Stimulated activated CD4-positive, alpha-beta T cell treated with anti-CD3 and anti-CD28 coated beads, Interleukin-15, amount 100 ng/mL, for 24 hours (primary cell): ENCODE results near the gene KCNJ16.
"Not testable (repeated sequence)": the region's sequence is repeated elsewhere in the genome, so short reads cannot be mapped to it uniquely, and the experiment has no call there.

Experiments used
- DNase-seq: peaks from one replicate; pipeline ENCODE4 v3.0.0-alpha.2; 2020

KCNJ16 gene

DNA sequence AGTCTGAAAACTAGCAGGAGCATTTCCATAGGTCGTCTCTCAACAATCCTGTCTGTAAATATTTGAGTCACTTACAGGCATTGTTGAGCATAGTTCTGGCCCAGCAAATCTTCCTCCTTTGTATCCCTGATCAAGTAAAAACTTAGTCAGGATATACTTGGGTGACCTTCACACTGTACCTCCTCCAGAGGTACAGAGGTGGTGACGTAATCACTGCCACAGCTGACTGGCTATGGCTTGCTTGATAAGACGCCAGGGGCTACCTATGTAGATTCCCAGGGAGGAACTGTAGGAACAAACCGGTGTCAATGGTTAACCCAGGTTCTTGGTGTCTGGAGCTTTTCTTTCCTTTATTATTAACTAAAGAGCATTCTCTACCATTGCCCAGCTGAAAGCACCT, at the start of gene KCNJ16:
Gene KCNJ16, plus strand, starts transcription at position 270 of the 400 bp plus-strand sequence. CDS start 56,863 bp downstream, outside the sequence.
- DNase-seq = no peak

DNA sequence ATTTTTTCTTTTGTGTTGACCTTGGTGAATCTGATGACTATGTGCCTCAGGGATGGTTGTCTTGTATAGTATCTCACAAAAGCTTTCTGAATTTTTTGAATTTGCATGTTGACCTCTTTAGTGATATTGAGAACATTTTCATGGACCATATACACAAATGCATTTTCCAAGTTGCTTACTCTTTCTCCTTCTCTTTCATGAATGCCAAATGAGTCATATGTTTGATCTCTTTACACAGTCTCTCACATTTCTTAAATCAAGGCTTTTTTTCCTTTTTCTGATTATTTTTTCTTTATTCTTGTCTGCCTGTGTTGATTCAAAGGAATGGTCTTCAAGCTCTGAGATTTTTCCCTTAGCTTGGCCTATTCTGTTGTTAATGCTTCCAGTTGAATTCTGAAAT, 46.6 kb upstream of the KCNJ16 start:
- no peak for DNase-seq

DNA sequence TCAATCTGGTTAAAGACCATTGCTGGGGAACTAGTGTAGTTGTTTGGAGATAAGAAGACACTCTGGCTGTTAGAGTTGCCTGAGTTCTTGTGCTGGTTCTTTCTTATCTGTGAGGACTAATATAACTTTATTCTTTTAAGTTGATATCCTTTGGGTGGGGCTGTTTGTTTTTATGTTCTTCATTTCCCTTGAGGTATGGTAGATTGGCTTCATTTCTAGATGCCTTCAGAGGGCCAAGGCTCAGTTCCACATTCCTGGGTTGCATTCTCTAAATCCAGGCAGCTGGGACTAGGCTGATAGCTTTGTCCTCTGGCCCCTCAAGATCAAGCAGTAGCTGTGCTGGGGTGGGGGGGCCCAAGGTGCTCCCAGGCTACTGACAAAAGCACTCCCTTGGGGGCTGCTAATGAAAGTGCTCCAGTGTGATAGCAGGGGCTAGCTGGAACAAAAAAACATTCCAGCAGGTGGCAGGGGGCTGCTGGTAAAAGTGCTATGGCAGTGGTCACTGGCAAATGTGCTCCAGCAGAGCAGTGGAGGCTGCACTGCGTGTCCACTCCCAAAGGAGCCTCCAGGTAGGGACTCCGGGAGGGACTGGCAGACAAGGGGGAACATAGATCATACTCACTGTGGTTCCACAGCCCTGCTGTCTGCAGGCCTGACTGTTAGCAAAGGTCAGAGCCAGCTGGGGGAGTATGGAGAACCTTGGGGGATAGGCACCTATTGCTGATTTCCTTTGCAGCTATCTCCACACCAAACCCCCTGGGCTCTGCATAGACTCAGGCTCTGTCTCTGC, 45.9 kb upstream of the KCNJ16 start:
- DNase-seq = no peak

DNA sequence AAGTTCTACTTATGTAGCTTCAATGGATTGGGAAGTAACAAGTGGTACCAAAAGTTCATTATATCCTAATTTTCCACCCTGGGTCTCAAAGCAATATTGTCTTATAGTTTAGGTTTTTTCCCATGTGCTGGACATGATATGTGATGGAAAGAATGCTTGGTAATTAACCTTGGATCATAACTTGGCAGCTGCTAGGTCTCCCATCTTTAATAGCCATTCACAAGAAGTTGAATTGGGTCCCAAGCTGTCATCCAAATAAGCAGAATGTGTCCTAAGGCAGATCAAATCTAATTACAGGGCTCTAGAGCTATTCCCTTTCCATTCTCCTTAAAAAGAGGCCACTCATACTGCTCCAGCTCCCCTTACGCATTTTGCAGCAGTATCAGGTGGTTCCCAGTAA, 44.7 kb upstream of the KCNJ16 start:
- DNase-seq = no peak

DNA sequence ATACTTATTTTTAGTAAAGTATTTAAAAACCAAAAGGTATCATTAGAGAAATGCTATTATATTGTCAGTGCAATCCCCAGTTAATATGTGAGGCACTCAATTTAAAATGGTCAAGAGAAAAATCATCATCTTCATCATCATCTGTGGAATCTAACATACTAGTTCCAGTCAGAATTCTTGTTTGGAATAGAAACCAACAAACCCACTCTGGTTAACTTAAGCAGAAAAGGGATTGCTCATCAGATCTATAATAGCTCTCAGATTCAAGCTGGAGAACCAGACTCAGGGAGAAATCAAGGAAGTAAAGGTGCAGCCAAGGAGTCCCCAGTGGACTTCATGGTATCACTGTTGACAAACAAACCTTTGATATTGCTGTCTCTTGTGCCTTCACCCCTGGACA, 43.7 kb upstream of the KCNJ16 start:
- DNase-seq = no peak

DNA sequence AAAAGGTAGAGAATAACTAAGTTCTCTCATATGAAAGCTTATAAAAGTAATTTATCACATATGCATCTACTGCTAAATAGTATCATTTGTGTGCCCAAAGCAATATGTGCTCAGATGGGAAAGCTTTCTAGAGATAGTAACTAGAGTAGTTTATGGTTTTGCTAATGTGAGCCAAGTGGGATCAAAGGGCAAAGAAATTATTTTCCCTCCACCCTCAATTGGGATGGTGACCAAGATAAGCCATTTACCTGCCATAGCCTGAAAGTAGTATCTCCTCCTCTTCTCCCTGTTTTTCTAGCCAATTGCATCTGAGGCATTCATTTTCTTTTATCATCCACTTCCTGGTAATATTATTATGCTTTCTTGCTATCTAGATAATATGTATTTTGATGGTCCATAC, 41.9 kb upstream of the KCNJ16 start:
- DNase-seq = no peak

DNA sequence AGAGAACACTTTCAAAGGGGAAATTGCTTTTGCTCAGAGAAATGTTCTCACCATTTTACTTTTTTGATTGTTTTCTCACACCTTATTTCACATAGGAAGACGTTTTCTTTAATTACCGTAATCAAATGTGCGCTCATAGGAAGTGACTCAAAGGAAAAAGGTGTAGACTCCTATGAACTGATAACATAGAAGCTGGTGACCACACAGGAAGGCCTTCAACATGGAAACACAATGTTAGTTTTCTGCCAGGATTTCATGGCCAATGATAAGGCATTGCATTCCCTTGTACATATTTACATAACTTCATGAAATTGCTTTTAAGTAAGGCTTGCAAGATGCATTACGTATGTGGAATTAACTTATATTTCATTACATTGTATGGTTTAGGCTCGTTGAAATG, 40.9 kb upstream of the KCNJ16 start:
- DNase-seq = no peak

DNA sequence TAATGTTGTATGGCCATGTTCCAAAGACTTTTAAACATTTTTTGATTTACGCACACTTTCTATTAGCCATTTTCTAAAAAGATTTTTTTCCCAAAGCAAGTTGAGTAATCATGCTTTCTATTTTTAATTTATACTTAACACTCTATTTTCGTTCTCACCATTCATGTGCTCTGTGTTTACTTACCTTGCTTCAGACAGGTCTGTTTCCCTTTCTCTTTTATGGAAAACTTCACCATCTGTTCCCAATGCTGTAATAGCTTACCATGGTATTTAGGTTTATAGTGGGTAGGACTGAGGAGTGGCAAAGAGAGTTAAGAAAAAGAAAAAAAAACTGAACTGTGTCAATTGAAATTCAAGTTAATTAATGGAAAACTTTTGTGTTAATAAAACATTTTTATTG, 37.5 kb upstream of the KCNJ16 start:
- DNase-seq = no peak

DNA sequence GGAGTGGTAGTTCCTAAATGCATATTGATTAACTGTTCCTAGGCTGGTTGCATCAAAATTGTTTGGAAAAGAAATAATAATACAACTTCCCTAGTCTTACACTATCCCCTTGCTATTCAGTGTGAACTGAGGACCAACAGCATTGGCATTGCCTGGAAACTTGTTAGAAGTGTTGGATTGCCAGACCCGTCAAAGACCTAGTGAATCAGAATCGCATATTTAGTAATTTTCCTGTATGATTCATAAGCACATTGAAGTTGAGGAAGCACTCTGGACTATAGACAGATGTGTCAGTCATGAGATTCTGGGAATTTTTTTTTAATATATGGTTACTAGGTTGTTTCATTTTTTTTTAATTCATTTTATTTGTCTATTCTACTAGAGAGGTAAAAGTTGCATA, 34.7 kb upstream of the KCNJ16 start:
- DNase-seq = no peak

DNA sequence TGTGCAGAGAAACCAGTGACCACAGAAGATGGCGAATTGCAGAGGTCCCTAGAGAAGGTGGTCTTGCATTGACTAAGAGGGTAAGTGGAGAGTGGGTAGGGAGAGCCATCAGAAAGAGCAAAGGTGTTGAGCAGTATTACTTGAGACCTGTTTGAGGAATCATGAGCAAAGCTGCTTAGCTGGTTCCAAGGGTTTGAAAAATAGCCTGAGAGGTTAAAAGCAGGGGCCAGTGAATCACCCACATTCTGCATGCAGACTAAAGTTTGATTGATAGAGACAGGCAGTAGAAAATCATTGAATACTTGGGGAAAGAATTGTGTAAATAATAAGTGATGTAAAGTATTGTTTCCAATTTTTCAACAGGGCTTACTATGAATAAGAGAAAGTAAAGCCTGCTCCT, 34.0 kb upstream of the KCNJ16 start:
- DNase-seq = no peak

DNA sequence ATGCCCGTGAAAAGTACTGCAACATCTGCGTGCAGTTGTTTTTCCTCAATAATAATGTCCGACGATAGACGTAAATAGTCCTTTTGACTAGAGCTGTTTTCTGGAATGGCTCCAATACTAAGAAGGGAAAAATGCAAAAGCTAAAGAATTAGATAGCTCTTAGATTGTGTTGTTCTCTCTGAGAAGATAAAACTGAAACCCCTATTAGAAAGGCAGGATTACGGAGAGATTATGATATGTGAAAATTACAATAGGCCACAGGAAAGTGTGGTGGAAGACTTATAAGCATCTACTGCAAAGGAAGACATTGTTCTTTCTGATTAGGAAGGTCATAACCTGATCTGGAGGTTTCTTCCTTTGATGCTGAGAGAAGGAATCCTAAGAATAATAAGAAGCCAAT, 33.5 kb upstream of the KCNJ16 start:
- no peak for DNase-seq

DNA sequence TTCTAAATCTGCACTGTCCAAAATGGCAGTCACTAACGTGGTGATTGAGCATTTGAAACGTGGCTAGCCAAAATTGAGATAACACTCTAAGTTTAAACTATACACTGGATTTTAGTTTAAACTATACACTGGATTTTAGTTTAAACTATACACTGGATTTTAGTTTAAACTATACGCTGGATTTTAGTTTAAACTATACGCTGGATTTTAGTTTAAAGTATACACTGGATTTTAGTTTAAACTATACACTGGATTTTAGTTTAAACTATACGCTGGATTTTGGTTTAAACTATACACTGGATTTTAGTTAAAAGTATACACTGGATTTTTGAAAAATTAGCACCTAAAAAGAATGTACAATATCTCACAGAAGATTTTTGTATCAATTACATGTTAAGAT, 29.2 kb upstream of the KCNJ16 start:
- not testable (repeated sequence) for DNase-seq

DNA sequence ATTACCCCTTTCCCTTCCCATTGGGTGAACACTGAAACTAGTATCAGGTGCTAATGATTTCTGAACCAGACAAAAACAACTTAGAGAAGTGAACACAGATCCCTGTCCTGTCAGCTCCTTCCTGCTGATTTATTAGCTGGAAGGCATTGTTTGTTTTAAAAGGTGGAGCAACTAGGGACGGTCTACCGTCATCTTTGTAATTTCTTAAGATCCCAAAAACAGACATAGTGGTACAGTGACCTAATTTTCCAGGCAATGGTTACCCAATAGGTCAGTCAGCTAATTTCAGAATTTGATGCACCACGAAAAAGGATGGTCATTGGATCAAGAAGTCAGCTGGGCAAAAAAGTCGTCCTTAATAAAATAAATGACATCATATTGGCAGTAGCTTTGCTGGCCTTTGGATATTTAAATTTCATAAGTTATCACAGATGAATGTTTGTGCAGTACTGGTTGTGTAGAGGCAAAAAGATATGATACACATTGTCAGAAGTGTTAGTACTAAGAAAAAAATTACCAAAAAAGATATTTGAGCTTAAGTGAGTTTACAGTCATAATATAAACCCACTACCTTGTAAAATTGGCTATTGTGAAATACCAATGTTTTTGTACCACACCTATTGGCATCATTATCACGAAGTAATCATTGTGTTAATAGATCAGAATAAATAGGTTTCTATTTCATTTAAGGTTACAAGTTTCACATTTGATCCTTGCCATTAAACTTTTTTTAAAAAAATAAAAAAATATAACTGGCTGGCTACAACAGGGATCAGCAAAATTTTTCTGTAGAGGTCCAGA, 27.2 kb upstream of the KCNJ16 start:
- DNase-seq = no peak

DNA sequence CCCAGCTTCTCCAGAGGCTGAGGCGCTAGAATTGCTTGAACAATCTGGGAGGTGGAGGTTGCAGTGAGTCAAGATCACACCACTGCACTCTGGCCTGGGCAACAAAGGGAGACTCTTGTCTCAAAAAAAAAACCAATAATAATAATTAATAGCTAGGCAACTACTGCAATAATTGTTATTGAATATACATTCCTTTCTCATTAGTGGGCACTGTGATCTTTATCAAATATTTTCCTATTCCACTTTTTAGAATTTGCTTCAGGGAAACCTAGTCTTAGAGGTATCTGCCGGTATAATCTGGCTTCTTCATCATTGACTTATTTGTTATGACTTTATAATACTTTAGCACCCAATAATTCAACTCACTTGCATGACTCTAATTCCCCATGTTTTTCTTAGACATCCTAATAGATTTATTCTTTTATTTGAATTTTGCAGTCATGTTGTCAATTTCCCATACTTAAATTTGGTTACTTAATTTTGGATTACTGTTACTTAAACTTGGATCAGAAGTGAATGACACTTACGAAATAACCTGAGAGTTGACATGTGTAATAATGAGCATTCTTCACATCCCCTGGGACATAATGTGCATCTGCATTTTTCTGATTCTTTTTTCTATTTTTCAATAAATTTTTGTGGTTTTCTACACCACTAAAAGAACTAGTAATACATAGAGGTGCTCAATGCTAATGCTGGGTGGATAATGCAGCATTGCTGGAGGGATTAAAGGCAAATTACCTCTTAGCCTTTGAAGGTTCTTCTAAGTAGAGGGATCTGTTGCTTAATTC, 25.0 kb upstream of the KCNJ16 start:
- no peak for DNase-seq

DNA sequence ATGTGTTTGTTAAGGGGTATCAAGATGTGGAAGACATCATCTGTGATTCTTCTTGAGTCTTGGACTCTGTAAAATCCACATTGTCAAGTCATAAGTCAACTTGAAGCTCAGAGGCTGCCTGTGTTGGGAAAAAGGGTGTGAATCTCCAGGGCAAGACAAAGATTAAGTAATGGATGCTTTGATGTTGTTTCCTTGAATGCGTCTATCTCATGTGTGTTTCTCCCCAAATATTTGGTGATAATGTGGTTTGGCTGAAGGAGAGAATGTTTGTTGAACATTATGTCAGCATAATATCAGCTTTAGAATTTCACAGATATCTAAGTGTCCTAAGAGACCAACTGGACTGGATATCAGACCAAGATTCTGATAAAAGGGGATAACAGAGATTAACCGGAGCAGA, 24.1 kb upstream of the KCNJ16 start:
- DNase-seq = no peak

DNA sequence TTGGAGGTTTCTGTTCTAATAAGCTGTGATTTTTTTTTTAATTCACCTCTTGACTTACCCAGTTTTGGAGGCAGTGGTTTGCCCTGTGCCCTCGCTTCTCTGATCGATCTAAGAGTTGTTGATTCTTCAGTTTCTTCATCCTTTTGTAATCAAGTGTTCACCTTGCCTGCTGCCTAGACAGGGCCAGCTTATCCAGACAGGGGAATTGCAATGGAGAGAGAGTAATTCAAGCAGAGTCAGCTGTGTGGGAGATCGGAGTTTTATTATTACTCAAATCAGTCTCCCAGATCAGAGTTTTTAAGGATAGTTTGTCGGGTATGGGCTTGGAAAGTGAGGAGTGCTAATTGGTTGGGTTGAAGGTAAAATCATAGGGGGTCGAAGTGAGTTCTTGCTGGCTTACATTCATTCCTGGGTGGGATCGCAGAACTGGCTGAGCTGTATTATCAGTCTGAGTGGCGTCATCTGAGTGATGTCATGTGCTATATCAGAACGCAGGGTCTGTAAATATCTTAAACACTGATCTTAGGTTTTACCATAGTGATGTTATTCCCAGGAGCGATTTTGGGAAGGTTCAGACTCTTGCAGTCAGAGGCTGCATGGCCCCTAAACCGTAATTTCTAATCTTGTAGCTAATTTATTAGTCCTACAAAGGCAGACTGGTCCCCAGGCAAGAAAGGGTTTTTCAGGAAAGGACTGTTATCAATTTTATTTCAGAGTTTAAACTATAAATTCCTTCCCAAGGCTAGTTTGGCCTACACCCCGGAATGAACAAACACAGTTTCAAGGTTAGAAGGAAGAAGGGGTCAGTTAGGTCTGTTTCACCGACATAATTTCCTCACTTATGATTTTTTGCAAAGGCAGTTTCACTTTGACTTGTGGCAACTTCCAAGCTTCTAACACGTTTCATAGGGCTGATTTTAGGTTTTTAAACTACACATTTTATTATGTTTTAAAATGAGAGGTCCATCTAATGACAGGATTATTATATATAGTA, 21.5 kb upstream of the KCNJ16 start:
- DNase-seq = no peak

DNA sequence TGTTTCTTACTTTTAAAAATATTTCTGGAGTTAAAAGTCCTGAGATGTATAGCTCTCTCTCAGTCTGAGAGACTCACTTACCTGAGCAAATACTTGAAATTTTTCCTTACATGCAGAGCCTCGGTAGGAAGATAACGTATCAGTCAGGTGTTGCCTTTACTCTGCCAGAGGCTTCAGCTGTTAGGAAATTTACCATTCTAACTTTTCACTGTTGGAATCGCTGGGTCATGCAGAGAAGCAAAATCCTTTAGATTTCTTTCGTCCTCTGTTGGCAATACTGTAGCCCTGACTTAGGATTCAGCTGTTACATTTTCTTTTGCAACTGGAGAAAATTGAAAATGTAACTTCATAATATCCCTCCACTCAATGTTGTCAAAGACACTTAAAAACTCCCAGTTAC, 20.0 kb upstream of the KCNJ16 start:
- no peak for DNase-seq

DNA sequence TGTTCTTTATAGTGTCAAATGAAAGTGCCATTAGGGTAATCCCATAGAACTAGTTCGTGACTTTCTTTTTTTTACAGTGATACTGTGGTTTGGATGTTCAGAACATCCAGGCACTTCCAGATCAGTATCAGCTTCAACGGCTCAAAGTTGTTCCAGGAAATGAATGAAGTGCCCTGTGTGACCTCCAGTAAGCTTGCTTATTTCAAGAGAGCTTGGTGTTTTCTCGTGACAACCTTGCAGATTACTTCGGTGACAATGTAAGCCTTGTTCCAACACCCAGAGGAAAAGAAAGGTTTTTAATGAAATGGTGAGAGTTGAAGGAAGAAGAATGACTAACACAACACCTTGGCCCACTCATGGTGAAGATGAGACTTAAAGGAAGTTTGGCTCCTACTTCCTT, 16.0 kb upstream of the KCNJ16 start:
- no peak for DNase-seq

DNA sequence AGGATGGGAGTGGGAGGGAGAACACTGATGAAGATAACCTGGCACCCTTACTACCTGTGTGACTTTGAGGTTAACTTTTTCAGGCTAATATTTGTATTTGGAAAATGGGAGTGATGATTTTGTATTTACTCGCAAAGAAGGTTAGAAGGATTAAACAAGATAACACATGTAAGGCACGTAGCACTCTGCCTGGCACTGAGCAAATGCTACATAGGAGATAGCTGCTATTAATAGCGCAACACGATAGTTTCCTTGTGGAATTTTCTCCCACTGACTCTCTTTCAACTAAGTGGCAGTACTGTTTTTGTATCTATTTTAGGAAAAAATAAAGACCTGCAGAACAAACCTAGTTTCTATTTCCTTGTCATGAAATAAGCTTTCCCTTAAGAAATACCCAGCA, 15.4 kb upstream of the KCNJ16 start:
- DNase-seq = no peak

DNA sequence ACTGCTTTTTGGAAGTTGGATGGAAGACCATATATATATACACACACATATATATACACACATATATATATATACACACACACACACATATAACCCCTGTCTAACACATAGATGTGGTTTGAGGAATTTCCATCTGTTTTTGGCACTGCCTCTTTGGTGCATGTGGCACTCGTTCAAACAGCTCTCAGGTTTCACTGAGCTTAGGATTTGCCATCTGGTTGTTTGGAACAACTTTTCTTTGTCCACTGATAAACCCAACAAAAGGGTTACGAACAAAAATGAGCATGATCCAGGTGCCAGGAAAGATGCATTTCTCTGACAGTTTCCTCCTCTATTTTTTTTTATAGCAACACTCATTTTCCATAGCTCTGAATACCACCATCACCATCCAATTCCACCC, 14.6 kb upstream of the KCNJ16 start:
- no peak for DNase-seq

DNA sequence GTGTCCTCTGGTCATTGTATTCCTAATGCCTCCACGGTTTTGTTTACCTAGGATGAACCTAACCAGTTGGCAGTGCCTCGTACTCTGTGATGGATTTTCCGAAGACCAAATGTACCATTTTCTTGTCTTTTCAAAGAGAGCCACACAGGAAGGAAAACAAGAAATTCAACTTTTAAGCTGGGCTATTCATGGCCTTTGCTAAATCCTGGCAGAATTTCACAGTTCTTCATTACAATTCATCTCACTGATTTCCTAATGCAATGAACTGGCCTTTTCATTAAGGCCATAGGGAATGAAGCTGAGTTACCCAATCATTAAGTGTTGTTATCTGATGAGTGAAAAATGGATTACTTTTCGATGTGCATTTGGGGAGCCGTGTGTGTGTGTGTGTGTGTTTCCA, 7.9 kb upstream of the KCNJ16 start:
- no peak for DNase-seq

DNA sequence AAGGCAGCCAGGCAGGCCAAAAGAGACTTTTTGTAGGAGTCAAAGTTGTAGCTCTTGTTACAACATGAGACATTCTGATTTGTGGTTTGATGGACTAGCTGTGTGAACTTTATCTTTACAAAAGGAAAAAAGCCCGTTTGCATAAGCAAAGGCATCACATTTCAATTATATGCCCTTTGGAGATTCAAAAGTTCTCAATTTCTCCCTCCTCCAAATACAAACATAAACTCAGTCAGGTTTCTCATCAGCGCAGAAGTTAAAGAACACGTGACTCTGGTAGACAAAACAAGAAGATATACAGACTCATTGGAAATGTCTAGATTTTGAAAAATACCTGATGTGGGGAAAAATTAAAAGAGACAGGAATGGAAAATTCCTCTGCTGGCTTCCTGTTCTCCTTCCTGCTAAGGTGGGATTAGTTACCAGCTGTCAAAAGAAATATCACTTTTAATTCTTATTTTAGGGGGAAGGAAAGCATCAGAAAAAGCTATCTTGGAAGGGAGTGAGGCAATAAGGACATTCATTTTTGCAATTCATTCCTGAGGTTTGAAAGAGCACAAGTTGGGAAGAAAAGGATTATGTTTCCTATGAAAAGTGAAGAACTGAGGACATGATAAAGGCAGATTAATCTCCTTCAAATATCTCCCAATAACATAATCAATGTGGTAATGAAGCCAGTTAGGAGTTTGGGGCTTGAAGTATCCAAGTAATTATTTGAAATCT, 4.6 kb upstream of the KCNJ16 start:
- no peak for DNase-seq
